Hepatocyte (in vitro differentiated cells): ENCODE measurements around the gene MYO3A.

Source experiments
- EZH2 ChIP-seq: fragments of 200-600 bp; sonication (generic); IDR thresholded peaks from 2 replicates; pipeline ENCODE4 v1.6.1; 2016; ENCODE audit warnings: antibody characterized with exemption, mild to moderate bottlenecking, borderline replicate concordance
- TF ChIP-seq, protein P1 (sequence below): fragments of 200-600 bp; sonication (generic); IDR thresholded peaks from 2 replicates; pipeline ENCODE4 v1.5.1; 2016; ENCODE audit warnings: antibody characterized with exemption, mild to moderate bottlenecking; ENCODE audit not compliant: poor library complexity

DNA sequence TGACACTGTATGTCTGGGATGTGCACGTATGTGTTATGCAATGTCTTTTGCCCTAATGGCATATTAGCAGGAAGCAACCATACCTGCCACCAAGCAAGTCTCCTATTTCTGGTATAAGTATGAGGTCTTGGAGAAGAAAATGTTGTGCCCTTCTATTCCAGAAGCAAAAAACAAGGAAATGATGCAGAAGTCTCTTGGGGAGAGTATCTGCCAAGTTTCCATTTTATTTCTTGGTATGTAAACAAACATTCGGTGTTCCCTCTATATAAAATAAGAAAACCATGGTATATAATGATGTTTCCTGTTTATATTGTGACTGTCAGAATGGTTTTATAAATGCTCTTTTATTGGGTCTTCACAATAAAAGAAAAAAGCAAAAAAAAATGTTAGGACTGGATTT, 19.3 kb upstream of the MYO3A start:
- TF ChIP-seq, protein P1, sequence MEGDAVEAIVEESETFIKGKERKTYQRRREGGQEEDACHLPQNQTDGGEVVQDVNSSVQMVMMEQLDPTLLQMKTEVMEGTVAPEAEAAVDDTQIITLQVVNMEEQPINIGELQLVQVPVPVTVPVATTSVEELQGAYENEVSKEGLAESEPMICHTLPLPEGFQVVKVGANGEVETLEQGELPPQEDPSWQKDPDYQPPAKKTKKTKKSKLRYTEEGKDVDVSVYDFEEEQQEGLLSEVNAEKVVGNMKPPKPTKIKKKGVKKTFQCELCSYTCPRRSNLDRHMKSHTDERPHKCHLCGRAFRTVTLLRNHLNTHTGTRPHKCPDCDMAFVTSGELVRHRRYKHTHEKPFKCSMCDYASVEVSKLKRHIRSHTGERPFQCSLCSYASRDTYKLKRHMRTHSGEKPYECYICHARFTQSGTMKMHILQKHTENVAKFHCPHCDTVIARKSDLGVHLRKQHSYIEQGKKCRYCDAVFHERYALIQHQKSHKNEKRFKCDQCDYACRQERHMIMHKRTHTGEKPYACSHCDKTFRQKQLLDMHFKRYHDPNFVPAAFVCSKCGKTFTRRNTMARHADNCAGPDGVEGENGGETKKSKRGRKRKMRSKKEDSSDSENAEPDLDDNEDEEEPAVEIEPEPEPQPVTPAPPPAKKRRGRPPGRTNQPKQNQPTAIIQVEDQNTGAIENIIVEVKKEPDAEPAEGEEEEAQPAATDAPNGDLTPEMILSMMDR, result no peak
- no peak for TF ChIP-seq EZH2
